GM19372 (cell line): ENCODE data around the gene TMTC1.
"Not testable (repeated sequence)": the region's sequence is repeated elsewhere in the genome, so short reads cannot be mapped to it uniquely, and the experiment has no call there.

Experiments used
- ATAC-seq: cut with Tn5 transposase; IDR thresholded peaks from one replicate; pipeline ENCODE4 v1.9.1; 2021; ENCODE audit warnings: mild to moderate bottlenecking, low read depth, moderate library complexity; ENCODE audit not compliant: unreplicated experiment

The TMTC1 gene

DNA sequence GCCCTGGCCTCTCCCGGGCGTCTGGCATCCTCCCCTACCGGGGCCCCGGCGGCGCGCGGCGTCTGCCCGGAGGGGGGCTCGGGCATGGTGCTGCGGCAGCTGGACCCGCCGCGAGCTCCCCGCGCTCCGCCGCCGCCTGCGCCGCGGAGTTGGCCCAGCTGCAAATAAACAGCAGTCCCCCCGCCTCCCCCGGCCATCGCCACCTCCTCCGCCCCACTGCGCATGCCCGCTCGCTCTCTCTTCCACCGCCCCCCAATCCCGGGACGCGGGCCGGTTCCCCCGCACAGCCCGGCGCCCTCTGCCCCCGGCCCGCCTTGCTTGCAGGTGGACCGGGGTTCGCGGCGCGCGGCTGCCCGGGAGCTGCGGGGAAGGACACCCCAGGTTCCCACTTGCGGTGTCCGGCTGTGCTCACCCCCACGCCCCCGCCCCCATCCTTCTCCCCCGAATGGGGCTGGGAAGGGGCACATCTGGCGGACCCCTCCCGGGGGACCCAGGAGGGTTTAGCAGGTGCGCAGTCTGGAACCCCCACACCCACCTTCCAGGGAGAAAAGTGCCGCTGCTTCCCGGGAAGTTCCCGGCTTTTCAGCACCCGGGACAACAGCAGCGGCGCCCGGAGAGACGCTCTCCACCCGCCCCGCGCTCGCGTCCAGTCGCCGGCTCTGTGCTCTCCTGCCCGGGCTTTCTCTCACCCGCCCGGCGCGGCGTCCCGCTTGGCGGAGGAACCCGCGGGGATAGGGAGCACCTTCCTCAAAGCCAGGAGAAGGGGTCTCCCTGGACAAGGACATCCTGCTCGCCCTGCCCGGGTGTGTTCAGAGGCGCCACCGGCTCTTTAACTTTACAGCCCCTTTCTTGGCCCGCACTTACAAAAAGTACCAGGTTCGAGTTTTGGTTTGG is at the start of gene TMTC1:
TSS of gene TMTC1 (minus strand) at position 170 of the 894 bp plus-strand sequence. CDS start 191 bp downstream, outside the sequence.
- ATAC-seq: no peak

DNA sequence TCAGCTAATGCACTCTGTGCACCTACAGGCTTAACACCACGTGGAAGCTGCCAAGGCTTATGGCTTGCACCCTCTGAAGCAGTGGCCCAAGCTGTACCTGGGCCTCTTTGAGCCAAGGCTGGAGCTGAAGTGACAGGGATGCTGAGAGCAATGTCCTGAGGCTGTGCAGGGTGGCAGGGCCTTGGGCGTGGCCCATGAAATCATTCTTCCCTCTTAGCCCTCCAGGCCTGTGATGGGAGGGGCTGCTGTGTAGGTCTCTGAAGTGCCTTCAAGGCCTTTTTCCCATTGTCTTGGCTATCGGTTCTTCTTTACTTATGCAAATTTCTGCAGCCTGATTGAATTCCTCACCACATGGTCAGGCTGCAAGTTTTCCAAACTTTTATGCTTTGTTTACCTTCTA is 47.4 kb upstream of the TMTC1 start:
- ATAC-seq: no peak

DNA sequence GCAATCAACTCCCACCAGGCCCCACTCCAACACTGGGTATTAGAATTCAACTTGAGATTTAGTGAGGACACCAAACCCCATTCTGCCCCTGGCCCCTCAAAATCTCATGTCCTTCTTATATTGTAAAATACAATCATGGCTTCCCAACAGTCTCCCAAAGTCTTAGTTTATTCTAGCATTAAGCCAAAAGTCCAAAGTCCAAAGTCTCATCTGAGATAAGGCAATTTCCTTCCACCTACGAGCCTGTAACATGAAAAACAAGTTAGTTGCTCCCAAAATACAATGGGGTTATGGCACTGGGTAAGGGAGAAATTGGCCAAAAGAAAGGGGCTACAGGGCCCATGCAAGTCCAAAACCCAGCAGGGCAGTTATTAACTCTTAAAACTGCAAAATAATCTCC is 46.6 kb upstream of the TMTC1 start:
- no peak for ATAC-seq

DNA sequence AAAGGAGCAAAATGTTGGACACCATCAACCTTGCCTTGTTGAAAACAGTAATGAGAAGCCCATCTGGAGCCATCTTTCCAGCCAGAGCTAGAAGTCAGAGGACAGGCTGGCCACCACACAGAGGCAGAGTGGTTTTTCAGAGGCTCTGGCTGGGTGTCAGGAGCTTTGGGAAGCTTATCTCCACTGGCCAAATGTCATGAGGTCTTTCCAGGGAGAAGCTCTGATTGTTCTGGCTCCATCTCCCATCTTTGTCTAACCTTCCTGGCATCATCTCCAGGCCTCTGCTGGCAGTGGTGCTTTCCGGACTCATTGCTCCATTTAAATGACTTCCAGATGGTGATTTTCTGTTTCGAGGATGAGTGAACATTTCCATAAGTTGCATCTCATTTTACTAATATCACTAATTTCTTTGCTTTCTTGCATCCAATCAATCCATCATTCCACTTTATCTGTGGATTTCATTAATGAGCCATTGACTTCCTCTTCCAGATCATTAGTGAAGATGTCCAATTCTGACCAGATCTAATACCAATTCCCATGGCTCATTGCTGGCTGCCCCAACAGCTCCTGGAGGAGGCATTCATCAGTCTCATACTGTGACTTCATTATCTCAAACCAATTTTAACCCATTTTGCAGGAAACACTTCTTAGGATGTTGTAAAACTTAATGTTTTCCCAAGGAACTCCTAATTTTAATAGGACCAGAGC is 35.3 kb upstream of the TMTC1 start:
- ATAC-seq: no peak

DNA sequence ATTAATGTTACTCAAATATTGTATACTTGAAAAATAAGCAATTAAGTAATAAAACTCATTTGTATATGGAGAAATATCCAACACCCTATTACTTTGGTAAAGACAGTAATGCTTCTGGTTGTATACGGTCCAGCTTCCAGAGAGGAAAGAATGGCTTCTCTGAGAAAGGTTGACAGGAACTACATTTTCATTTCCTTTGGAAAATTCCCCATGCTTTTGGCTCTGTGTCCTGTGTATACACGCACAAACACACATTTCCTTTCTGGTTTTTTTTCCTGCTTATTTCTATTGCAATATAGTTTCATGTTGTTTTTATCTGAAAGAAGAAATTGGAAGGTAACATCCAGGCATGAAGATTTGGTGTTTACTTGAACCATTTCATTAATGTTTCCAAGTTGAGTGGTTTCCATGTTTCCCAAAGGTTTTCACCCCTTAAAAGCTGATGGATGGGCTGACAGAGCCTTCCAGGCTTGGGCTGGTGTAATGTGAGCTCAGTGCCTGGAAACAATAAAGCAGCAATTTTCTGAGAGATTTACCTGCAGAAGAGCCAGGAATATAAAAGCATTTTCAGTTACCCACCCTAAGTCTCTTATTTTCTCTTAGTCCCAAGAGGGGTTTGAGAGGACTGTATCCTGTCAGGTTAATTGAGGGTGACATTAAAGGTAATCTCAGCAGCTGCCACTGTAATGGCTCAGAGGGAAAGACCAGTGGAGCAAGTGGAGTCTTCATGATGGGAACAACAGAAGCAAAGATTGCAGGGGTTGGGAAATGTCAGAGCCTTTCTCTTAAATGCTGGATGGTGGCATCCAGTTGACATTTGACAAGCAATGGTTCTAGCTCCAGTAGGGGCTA is 33.4 kb upstream of the TMTC1 start:
- ATAC-seq: no peak

DNA sequence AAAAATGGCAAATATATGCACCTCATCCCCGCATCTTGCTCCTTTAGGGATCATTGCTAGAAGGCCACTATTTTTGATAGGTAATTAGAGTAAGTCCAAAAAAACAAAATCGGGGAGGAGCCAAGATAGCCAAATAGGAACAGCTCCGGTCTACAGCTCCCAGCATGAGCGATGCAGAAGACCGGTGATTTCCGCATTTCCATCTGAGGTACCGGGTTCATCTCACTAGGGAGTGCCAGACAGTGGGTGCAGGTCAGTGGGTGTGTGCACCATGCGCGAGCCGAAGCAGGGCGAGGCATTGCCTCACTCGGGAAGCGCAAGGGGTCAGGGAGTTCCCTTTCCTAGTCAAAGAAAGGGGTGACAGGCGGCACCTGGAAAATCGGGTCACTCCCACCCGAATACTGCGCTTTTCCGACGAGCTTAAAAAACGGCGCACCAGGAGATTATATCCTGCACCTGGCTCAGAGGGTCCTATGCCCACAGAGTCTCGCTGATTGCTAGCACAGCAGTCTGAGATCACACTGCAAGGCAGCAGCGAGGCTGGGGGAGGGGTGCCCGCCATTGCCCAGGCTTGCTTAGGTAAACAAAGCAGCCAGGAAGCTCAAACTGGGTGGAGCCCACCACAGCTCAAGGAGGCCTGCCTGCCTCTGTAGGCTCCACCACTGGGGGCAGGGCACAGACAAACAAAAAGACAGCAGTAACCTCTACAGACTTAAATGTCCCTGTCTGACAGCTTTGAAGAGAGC is 26.0 kb upstream of the TMTC1 start:
- ATAC-seq: not testable (repeated sequence)

DNA sequence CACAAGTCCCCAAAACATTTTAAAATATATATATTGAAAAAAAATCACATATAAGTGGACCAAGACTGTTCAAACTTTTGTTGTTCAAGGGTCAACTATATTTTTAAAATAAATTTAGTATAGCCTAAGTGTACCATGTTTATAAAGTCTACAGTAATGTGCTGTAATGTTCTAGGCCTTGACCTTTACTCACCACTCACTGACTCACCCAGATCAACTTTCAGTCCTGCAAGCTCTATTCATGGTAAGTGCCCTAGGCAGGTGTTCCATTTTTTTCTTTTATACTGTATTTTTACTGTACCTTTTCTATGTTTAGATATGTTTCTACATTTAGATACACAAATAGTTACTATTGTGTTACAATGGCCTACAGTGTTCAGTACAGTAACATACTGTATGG is 23.4 kb upstream of the TMTC1 start:
- no peak for ATAC-seq

DNA sequence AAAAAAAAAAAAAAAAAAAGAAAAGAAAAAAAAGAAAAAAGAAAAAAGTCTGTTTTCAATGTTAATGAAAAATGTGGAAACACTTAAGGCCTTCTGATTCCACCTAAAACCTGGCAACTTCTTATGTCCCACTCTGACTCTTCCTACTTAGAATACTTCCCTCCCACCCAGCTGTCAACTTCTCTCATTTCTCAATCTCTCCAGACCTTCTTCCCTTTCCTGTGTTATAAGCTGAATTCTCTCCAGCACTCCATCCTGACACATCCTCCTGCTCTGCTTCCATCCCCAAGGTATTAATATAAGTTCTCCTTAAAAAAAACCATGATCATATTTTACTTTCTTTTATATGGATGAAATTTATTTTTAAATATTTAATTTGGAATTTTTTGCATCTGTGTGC is 20.3 kb upstream of the TMTC1 start:
- no peak for ATAC-seq

DNA sequence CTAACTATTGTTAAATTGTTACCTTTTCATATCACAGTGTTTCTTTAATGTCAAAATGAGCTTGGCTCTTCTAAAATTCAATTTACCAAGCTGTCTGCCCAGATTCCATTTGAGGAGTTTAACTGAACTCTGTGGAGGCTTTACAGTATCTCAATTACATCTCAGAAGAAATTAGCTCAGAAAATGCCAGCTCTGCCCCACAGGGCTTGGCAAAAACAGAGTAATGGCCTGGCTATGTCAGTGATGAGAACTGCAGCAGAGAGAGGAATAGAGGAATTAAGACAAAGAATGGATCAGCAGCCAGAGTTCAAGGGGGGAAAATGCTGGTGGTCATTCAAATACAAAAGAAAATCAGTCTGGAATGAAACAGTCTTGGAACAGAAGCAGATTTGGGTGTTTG is 15.8 kb upstream of the TMTC1 start:
- no peak for ATAC-seq

DNA sequence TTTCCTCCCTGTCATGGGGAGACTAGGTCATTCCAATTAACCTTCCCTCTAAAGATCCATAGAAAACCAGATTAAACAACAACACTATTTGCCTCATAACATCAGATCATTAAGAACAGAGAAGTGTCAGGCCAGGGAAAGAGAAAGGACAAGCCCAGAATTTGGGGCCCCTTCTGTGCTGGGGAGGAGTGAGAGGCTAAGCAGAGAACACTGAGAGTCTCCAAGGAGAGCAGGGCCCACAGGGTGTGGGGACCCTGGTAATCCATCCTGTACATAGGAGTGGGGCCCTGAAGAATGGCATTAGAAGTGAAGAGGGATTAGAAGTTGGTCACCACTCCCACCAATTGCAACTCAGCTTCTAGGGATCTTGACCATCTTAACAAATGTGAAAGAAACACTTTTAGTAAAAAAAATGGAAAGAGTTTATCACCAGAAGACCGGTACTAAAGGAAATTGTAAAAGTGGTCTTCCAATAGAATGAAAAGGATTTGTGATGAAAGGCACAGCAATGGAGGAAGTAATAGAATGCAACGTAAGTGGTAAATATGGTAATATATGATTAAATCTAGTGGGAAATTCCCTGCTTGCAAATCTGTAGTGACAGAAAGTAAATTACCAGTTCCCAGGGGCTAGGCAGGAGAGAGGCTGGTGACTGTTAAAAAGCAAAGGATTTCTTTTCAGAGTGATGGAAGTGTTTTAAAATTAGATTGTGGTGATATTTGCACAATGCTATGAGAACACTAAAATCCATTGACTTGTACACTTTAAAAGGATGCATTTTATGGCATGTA is 14.0 kb upstream of the TMTC1 start:
- no peak for ATAC-seq

DNA sequence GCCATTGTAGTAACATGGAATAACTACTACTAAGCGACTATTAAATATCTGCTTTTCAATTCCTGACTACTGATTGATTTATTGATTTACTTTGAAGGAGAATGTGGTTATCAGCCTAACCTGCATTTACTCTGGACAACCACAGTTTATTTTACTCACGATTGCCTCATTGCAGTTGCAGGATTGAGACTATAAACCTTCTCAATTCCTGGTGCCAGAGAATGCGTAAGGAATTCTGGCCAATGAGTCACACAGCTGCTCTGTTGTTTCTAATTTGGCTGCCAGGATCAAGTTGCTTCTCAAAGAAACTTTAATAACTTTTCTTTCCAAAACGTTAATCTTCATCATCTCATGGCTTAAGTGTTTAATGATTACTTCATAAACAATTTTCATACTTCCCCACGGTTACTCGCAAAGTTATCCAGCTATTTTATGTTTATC is 13.1 kb upstream of the TMTC1 start:
- no peak for ATAC-seq

DNA sequence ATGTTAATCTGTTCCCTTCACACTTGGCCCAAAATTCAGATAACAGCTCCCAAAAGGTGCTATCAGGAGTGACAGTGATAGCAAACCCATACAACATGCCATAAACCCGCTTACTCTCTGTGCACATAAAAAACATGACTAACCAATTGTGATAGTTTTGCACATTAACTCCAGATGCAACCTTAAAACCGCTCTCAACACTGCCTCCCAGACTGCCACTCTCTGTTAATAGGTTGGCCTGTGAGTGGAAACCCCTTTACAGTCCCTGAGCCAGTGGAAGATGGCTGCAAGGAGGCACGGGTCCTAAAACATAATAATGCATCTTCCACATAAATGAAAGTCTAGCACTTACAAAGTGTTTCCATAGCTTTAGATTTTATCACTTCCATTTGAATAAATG is 12.0 kb upstream of the TMTC1 start:
- ATAC-seq: no peak

DNA sequence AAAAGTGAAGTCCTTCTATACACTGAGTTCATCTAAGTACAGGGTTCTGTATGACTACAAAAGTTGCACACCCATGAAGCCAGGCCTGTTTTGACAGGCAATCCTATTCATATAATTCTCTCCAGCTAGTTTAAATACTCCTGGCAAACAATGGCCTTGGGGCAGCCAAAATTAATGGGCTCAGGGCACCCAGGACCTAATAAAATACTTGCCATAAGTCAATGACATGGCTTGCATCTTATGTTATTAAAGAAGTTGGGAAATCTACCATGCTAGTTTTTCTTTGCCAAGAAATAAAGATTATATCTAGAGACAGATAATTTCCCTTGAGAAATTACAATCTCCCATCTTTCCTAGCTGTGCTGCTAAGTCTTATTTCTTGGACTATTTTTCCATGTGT is 11.1 kb upstream of the TMTC1 start:
- ATAC-seq: no peak

DNA sequence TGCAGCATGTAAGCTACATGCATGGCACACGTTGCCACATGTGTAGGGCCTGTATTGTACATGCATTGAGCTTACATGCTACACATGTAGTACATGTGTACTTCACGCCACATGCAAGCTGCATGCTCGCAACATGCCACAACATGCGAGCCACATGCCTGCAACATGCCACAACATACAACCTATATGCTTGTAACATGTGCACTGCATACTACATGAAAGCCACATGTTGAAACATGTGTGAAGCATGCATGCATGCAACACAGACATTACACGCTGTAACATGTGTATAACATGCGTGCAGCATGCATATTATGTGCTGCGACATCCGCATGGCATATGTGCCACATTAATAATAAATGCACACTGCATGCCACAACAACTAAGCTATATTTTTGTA is 9.1 kb upstream of the TMTC1 start:
- no peak for ATAC-seq

DNA sequence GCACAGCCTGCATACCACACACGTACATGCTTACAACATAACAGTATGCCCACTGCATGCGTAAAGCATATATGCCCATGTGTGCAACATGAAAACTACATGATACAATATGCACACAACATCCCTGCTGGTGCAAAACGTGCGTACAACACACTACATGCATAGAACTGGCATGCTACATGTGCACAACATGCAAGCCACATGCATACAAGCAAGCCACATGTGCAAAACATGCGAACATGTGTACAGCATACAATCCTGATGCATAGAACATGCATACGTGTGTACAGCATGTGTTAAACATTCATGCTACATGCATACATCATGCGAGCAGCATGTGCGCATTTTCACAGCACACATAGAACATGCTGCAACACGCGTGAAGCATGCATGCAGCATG is 8.4 kb upstream of the TMTC1 start:
- no peak for ATAC-seq

DNA sequence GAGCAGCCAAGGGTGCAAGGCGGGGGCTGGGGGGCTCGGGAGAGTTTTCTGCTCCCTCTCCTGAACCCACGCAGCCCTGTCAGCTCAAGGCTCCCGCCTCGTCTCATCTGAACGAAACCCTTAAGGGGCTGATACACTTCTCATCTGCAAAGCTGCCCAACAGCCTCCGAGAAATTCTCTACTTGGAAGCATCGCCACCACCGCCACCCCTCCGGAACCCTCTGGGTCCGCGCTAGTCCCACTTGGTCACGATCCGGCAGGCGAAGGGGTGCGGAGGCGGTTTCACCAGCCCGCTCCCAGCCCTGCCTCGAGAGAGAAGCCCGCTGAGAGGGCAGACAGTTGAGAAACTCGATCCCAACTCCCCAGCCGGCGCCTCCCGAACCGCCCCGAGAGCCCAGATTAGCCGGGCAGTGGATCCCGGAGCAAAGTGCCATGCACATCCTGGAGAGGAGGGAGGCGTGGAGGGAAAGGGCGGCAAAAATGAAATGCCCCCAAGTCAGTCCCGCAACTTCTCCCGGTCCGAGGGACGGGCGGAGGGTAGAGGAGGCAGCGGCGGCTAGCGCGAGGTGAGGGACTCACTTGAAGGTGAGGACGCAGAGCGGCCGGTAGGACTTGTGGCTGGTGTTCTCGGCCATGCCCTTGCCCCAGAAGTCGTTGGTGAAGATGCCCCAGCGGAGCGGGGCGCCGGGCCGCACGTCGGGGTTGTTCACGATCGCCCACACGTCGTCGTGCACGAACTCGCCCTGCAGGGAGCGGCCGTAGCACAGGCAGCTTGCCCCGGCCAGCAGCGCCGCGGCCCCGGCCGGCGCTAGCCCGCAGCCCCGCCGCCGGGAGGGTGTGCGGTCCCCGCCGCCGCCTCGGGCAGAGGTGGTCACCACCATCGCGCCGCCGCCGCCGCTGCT is 620 bp downstream of the TMTC1 start:
- ATAC-seq: peak; percentile 13

DNA sequence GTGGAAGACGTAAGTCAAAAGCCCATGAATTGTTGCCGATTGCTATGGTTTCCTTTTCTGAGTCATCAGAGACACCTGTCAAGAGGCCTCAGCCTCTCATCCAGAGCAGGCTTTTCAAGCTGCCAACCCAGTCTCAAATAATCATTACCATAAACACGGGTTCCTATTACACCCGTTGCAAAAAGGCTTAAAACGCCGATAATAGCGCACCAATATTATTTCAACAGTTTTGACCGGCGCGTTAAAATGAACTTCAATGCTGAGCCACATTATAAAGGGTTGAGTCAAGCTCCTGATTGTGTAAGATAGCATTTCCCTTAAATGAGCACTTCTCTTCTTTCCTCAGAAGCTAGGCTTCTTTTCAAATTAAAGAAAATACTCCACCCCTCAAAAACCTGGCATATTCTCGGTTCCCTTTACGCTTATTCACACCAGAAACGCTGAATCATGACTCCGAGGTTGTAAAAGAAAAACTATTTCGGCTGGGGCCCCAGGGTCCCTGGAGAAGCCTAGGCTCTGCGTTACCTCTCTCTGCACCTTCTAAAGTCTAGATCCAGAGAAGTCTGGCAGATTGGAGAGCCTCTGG is 1.4 kb downstream of the TMTC1 start:
- peak; percentile 55 for ATAC-seq

DNA sequence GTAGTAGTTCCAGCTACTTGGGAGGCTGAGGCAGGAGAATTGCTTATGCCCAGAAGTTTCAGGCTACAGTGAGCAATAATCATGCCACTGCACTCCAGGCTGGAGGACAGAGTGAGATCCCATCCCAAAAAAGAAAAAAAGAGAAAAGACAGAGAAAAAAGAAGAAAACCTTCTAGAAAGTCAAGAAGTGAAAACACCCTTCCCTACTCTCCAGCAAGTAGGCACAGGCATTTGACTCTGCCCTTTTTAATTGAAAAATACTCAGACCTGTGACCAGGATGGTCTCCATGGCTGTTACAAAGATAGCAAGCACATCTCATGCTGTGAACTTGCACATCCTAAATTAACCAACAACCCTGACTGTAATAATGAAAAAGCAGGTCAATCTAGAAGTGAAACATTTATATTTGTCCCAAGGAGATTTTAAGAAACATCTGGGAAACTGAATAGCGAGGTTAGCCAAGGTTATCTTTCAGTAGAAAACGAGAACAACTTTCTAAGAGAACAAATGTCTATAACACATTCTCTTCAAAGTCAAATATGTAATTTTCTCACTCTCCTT is 2.0 kb downstream of the TMTC1 start:
- peak; percentile 15 for ATAC-seq
